Nephron (organoid): ENCODE results near the gene KRABD2.
"Not testable (repeated sequence)": the region's sequence is repeated elsewhere in the genome, so short reads cannot be mapped to it uniquely, and the experiment has no call there.

Experiments used
- H3K27ac Mint-ChIP-seq, 3 experiments: 2 replicates each; pipeline ENCODE4 v1.8.0; 2020; ENCODE audit warnings: mixed read lengths in 3 of 3, mild to moderate bottlenecking in 2 of 3, moderate library complexity in 1 of 3
- H3K27me3 Mint-ChIP-seq: 2 replicates; pipeline ENCODE4 v1.8.0; 2021; ENCODE audit warnings: low read depth, mild to moderate bottlenecking, moderate library complexity, mixed read lengths
- H3K36me3 Mint-ChIP-seq: 2 replicates; pipeline ENCODE4 v1.8.0; 2020; ENCODE audit warnings: low read depth, mixed read lengths
- H3K4me1 Mint-ChIP-seq: 2 replicates; pipeline ENCODE4 v1.8.0; 2020; ENCODE audit warnings: mixed read lengths
- H3K4me3 Mint-ChIP-seq, 3 experiments: 2 replicates each; pipeline ENCODE4 v1.8.0; 2020; ENCODE audit warnings: mild to moderate bottlenecking in 3 of 3, mixed read lengths in 3 of 3, moderate library complexity in 2 of 3
- H3K9me3 Mint-ChIP-seq: 2 replicates; pipeline ENCODE4 v1.8.0; 2020; ENCODE audit warnings: mixed read lengths
- TF ChIP-seq, protein P1 (sequence below), 3 experiments: fragments of 200-600 bp; sonication (generic); IDR thresholded peaks; one replicate each; pipeline ENCODE4 v1.5.0; 2021; ENCODE audit warnings: antibody characterized with exemption in 3 of 3; ENCODE audit not compliant: unreplicated experiment in 3 of 3

Gene KRABD2

GRCh38 chr17:8353736-8354135, 22.8 kb downstream of the KRABD2 start:
- Mint-ChIP-seq H3K27ac (no peak overlapping the region), H3K27me3 (peaks cover 7% of the 10 kb centered on the region), H3K36me3 (peaks cover 8% of the 10 kb centered on the region), H3K4me1 (peaks cover 5% of the 10 kb centered on the region), H3K9me3 (no peaks in the 10 kb centered on the region), H3K4me3 (no peak overlapping the region)
- TF ChIP-seq, protein P1, sequence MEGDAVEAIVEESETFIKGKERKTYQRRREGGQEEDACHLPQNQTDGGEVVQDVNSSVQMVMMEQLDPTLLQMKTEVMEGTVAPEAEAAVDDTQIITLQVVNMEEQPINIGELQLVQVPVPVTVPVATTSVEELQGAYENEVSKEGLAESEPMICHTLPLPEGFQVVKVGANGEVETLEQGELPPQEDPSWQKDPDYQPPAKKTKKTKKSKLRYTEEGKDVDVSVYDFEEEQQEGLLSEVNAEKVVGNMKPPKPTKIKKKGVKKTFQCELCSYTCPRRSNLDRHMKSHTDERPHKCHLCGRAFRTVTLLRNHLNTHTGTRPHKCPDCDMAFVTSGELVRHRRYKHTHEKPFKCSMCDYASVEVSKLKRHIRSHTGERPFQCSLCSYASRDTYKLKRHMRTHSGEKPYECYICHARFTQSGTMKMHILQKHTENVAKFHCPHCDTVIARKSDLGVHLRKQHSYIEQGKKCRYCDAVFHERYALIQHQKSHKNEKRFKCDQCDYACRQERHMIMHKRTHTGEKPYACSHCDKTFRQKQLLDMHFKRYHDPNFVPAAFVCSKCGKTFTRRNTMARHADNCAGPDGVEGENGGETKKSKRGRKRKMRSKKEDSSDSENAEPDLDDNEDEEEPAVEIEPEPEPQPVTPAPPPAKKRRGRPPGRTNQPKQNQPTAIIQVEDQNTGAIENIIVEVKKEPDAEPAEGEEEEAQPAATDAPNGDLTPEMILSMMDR (IDR thresholded peaks at IDR 0.05; ENCODE audit: unreplicated experiment in 3 of 3), result no peak

GRCh38 chr17:8350339-8350738, 26.2 kb downstream of the KRABD2 start:
- TF ChIP-seq, protein P1 (IDR thresholded peaks at IDR 0.05; ENCODE audit: unreplicated experiment in 3 of 3), result no peak
- Mint-ChIP-seq H3K4me3 (no peak overlapping the region), H3K27ac (no peak overlapping the region), H3K9me3 (no peaks in the 10 kb centered on the region), H3K27me3 (peaks cover 7% of the 10 kb centered on the region), H3K4me1 (peaks cover 5% of the 10 kb centered on the region), H3K36me3 (no peaks in the 10 kb centered on the region)

- not testable (repeated sequence) for H3K4me3 Mint-ChIP-seq, H3K27me3 Mint-ChIP-seq, H3K4me1 Mint-ChIP-seq, H3K27ac Mint-ChIP-seq, H3K9me3 Mint-ChIP-seq, H3K36me3 Mint-ChIP-seq
Observed at GRCh38 chr17:8347001-8347400, 29.5 kb downstream of the KRABD2 start.

- Mint-ChIP-seq H3K4me1 (no peaks in the 10 kb centered on the region), H3K4me3 (no peak overlapping the region), H3K27ac (no peak overlapping the region), H3K27me3 (peaks cover 7% of the 10 kb centered on the region), H3K36me3 (no peaks in the 10 kb centered on the region), H3K9me3 (no peaks in the 10 kb centered on the region)
- TF ChIP-seq, protein P1 (IDR thresholded peaks at IDR 0.05; ENCODE audit: unreplicated experiment in 3 of 3), result no peak
Observed at GRCh38 chr17:8345951-8346665, 30.4 kb downstream of the KRABD2 start.

DNA sequence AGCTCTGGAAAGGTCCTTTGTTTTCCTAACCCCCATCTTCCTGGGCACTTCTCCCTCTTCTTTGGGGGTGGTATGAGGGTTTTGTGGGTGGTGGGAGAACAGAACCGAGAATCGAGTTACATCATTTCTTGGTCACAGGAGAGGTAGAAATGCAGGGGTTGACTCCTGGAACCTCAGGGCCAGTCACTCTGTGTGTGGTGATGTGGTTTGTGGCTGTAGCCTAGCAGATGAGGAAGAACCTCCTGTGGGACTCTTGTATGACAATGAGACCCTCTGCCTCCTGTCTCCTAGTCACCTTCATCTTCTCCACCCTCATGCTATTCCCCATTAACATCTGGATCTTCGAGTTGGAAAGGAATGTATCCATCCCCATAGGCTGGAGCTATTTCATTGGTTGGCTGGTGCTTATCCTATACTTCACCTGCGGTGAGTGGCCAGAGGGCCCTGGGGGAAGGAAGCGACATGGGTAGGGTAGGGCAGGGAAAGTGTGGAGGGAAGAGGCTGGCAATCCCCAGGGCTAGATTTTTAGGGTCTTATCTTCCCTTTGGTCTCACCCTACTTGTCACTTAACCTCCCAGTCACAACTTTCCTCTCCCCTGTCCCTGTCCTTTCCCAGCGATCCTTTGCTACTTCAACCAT, 31.3 kb downstream of the KRABD2 start:
- H3K27me3 Mint-ChIP-seq, result peaks cover 4% of the 10 kb centered on the region
- no peak overlapping the region for H3K4me3 Mint-ChIP-seq
- H3K36me3 Mint-ChIP-seq, result no peaks in the 10 kb centered on the region
- no peaks in the 10 kb centered on the region for H3K9me3 Mint-ChIP-seq
- TF ChIP-seq, protein P1 (IDR thresholded peaks at IDR 0.05; ENCODE audit: unreplicated experiment in 3 of 3), result no peak
- no peaks in the 10 kb centered on the region for H3K4me1 Mint-ChIP-seq
- no peak overlapping the region for H3K27ac Mint-ChIP-seq

- Mint-ChIP-seq H3K27me3 (peaks cover 4% of the 10 kb centered on the region), H3K36me3 (no peaks in the 10 kb centered on the region), H3K27ac (peak overlapping the region in 1 of 3 experiments; percentile 64), H3K4me1 (peaks cover 6% of the 10 kb centered on the region), H3K9me3 (no peaks in the 10 kb centered on the region), H3K4me3 (no peak overlapping the region)
- TF ChIP-seq, protein P1 (IDR thresholded peaks at IDR 0.05; ENCODE audit: unreplicated experiment in 3 of 3), result no peak
Observed at GRCh38 chr17:8341456-8341855, 35.0 kb downstream of the KRABD2 start.
